ENCODE results near the gene KLHL42. TPM values are rescaled to one million over a fixed set of nuclear protein-coding genes. Genes with fewer than 3 reads are reported as not detected.

The KLHL42 gene
- total and polyA plus RNA-seq, 9 of the 15 experiments (the other 6 are each of a cell fraction or from before 2014, with no cell fraction given): 1.5 to 11.8 (median 9.6) TPM

DNA sequence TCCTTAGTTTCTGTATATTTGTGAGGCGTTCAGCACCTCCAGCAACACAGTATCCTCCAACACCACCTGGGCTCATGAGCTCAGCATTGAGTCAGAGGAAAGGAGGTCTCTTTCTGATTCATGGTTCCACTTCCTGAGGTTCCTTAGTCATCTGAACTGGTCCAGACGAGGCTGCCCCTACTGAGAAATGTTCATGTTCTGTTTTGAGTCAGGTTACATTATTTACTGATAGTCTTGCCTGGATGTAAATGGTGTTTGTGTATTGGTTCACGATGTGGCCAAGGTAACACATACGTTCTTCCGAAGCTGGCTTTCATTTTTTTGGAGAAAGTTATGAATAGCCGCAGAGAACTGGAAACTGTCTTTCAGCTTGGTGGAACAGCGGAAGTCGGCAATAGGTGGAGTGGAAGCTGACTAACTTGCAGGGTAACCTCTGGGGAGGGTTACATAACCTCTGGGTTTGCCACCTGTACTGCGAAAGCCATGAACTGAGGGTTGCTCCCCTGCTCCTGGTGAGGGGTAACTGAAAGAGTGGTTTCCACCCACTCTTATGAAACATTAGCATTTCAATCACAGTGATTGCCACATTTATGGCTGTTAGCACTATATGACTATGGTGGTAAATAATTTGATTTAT, 42.2 kb downstream of the KLHL42 start (continued):
- TF ChIP-seq, protein P1, sequence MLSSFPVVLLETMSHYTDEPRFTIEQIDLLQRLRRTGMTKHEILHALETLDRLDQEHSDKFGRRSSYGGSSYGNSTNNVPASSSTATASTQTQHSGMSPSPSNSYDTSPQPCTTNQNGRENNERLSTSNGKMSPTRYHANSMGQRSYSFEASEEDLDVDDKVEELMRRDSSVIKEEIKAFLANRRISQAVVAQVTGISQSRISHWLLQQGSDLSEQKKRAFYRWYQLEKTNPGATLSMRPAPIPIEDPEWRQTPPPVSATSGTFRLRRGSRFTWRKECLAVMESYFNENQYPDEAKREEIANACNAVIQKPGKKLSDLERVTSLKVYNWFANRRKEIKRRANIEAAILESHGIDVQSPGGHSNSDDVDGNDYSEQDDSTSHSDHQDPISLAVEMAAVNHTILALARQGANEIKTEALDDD (IDR thresholded peaks at IDR 0.05): no peak; the same call in 1 of the 2 replicates
- TF ChIP-seq, protein P2, sequence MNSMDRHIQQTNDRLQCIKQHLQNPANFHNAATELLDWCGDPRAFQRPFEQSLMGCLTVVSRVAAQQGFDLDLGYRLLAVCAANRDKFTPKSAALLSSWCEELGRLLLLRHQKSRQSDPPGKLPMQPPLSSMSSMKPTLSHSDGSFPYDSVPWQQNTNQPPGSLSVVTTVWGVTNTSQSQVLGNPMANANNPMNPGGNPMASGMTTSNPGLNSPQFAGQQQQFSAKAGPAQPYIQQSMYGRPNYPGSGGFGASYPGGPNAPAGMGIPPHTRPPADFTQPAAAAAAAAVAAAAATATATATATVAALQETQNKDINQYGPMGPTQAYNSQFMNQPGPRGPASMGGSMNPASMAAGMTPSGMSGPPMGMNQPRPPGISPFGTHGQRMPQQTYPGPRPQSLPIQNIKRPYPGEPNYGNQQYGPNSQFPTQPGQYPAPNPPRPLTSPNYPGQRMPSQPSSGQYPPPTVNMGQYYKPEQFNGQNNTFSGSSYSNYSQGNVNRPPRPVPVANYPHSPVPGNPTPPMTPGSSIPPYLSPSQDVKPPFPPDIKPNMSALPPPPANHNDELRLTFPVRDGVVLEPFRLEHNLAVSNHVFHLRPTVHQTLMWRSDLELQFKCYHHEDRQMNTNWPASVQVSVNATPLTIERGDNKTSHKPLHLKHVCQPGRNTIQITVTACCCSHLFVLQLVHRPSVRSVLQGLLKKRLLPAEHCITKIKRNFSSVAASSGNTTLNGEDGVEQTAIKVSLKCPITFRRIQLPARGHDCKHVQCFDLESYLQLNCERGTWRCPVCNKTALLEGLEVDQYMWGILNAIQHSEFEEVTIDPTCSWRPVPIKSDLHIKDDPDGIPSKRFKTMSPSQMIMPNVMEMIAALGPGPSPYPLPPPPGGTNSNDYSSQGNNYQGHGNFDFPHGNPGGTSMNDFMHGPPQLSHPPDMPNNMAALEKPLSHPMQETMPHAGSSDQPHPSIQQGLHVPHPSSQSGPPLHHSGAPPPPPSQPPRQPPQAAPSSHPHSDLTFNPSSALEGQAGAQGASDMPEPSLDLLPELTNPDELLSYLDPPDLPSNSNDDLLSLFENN (IDR thresholded peaks at IDR 0.05; ENCODE audit: low read depth in 2 of 2, low read length in 2 of 2): no peak
- TF ChIP-seq ETS2 (tag; IDR thresholded peaks at IDR 0.05; ENCODE audit: borderline replicate concordance, poor library complexity, severe bottlenecking): no peak
- TF ChIP-seq, protein P3, sequence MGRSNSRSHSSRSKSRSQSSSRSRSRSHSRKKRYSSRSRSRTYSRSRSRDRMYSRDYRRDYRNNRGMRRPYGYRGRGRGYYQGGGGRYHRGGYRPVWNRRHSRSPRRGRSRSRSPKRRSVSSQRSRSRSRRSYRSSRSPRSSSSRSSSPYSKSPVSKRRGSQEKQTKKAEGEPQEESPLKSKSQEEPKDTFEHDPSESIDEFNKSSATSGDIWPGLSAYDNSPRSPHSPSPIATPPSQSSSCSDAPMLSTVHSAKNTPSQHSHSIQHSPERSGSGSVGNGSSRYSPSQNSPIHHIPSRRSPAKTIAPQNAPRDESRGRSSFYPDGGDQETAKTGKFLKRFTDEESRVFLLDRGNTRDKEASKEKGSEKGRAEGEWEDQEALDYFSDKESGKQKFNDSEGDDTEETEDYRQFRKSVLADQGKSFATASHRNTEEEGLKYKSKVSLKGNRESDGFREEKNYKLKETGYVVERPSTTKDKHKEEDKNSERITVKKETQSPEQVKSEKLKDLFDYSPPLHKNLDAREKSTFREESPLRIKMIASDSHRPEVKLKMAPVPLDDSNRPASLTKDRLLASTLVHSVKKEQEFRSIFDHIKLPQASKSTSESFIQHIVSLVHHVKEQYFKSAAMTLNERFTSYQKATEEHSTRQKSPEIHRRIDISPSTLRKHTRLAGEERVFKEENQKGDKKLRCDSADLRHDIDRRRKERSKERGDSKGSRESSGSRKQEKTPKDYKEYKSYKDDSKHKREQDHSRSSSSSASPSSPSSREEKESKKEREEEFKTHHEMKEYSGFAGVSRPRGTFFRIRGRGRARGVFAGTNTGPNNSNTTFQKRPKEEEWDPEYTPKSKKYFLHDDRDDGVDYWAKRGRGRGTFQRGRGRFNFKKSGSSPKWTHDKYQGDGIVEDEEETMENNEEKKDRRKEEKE (IDR thresholded peaks at IDR 0.05; ENCODE audit: borderline replicate concordance in 1 of 2, control insufficient read depth in 1 of 2, low read depth in 2 of 2, low read length in 1 of 2): no peak
- no peak for TF ChIP-seq BRF1 (IDR thresholded peaks at IDR 0.05; ENCODE audit: borderline replicate concordance, extremely low read depth, insufficient read length)
- TF ChIP-seq, protein P4, sequence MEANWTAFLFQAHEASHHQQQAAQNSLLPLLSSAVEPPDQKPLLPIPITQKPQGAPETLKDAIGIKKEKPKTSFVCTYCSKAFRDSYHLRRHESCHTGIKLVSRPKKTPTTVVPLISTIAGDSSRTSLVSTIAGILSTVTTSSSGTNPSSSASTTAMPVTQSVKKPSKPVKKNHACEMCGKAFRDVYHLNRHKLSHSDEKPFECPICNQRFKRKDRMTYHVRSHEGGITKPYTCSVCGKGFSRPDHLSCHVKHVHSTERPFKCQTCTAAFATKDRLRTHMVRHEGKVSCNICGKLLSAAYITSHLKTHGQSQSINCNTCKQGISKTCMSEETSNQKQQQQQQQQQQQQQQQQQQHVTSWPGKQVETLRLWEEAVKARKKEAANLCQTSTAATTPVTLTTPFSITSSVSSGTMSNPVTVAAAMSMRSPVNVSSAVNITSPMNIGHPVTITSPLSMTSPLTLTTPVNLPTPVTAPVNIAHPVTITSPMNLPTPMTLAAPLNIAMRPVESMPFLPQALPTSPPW (CRISPR knock-in tag; IDR thresholded peaks at IDR 0.05): no peak
- TF ChIP-seq FOS (IDR thresholded peaks at IDR 0.05; ENCODE audit: extremely low read depth, insufficient read length): no peak
- no peak for TF ChIP-seq SP2 (IDR thresholded peaks at IDR 0.05; ENCODE audit: extremely low read depth, low read depth, low read length, poor library complexity, severe bottlenecking)
- TF ChIP-seq NFE2 (IDR thresholded peaks at IDR 0.05; ENCODE audit: low read depth): 0 out of 2 replicates have a peak, but pooled peaks have one; percentile 9
- TF ChIP-seq ZSCAN29 (IDR thresholded peaks at IDR 0.05): no peak
- TF ChIP-seq PHF8 (IDR thresholded peaks at IDR 0.05; ENCODE audit: borderline replicate concordance, low read length): no peak
- TF ChIP-seq CAMTA2 (CRISPR knock-in tag; conservative IDR thresholded peaks at IDR 0.05): no peak
- TF ChIP-seq ZNF77 (CRISPR knock-in tag; IDR thresholded peaks at IDR 0.05): no peak
- TF ChIP-seq ZNF507 (tag; conservative IDR thresholded peaks at IDR 0.05): no peak
- TF ChIP-seq NCOA1 (IDR thresholded peaks at IDR 0.05; ENCODE audit: low read depth): no peak
- no peak for TF ChIP-seq RBFOX2 (IDR thresholded peaks at IDR 0.05; ENCODE audit: low read depth, low read length)
- TF ChIP-seq JUN (IDR thresholded peaks at IDR 0.05; ENCODE audit: borderline replicate concordance, low read depth, low read length): peak; percentile 73; the same call in 1 of the 2 replicates
- no peak for TF ChIP-seq JUN (CRISPR knock-in tag; IDR thresholded peaks at IDR 0.05; ENCODE audit: borderline replicate concordance)
- no peak for TF ChIP-seq MTF1 (CRISPR knock-in tag; IDR thresholded peaks at IDR 0.05; ENCODE audit: borderline replicate concordance)

Data from K562 (cell line).